ENCODE data around the gene PATL1. TPM values are rescaled to one million over a fixed set of nuclear protein-coding genes. Genes with fewer than 3 reads are reported as not detected.

PATL1 gene
- 10 to 100 TPM; 12.6 to 23.8 (median 15.2) TPM for total RNA-seq

- TF ChIP-seq CTCF (IDR thresholded peaks at IDR 0.05; ENCODE audit: low read depth) = no peak
Measured at GRCh38 chr11:59668950-59669610, at the start of gene PATL1. TSS of gene PATL1 (minus strand) at chr11:59669037. CDS start at chr11:59668895, 142 bp downstream.

- TF ChIP-seq CTCF (IDR thresholded peaks at IDR 0.05; ENCODE audit: low read depth) = no peak
Measured at GRCh38 chr11:59716051-59716450, 47.2 kb upstream of the PATL1 start.

- TF ChIP-seq CTCF (IDR thresholded peaks at IDR 0.05; ENCODE audit: low read depth) = no peak
Measured at GRCh38 chr11:59713745-59714144, 44.9 kb upstream of the PATL1 start, which contains the start of gene OR10V1. TSS of gene OR10V1 (minus strand) at chr11:59713845. CDS start at chr11:59713845, 0 bp downstream.

GRCh38 chr11:59710136-59710847 is 41.5 kb upstream of the PATL1 start:
- no peak for TF ChIP-seq CTCF (IDR thresholded peaks at IDR 0.05; ENCODE audit: low read depth)

- no peak for TF ChIP-seq CTCF (IDR thresholded peaks at IDR 0.05; ENCODE audit: low read depth)
Measured at GRCh38 chr11:59708537-59708936, 39.7 kb upstream of the PATL1 start.

- no peak for TF ChIP-seq CTCF (IDR thresholded peaks at IDR 0.05; ENCODE audit: low read depth)
Measured at GRCh38 chr11:59707371-59707770, 38.5 kb upstream of the PATL1 start.

- TF ChIP-seq CTCF (IDR thresholded peaks at IDR 0.05; ENCODE audit: low read depth) = no peak
Measured at GRCh38 chr11:59706518-59707285, 37.9 kb upstream of the PATL1 start.
